Brain microvascular endothelial cell (primary cell): ENCODE measurements around the gene UNC45A.
A peak's percentile ranks its signal among the peaks of the same experiment; 100 is the strongest.

Experiments
- DNase-seq: peaks from one replicate; pipeline ENCODE4 v3.0.0-alpha.2; 2020
- H3K27ac ChIP-seq: fragments of 250-450 bp; sonication (Bioruptor Pico); 2 replicates; pipeline ENCODE4 v1.5.1; 2020; ENCODE audit warnings: mild to moderate bottlenecking, moderate library complexity
- H3K27me3 ChIP-seq: fragments of 250-450 bp; sonication (Bioruptor Pico); replicated peaks from 2 replicates; pipeline ENCODE4 v1.5.1; 2020; ENCODE audit warnings: mild to moderate bottlenecking
- H3K36me3 ChIP-seq: fragments of 250-450 bp; sonication (Bioruptor Pico); replicated peaks from 2 replicates; pipeline ENCODE4 v1.5.1; 2020; ENCODE audit warnings: mild to moderate bottlenecking
- H3K4me3 ChIP-seq: 2 replicates; pipeline ENCODE4 v1.5.1; 2011; ENCODE audit warnings: low read depth, mild to moderate bottlenecking, control low read depth, low read length, moderate library complexity
- CTCF ChIP-seq: IDR thresholded peaks from 2 replicates; pipeline ENCODE4 v1.5.1; 2011; ENCODE audit warnings: low read depth, mild to moderate bottlenecking, moderate library complexity, low read length, control low read depth, inconsistent platforms; ENCODE audit errors: missing control alignments
- in situ Hi-C: cut with HindIII; loops from 2 replicates; pipeline ENCODE4 v1.10.0; 2017; ENCODE audit warnings: low sequenced_read_pairs, low pct_ligation_motif_present

Gene UNC45A

DNA sequence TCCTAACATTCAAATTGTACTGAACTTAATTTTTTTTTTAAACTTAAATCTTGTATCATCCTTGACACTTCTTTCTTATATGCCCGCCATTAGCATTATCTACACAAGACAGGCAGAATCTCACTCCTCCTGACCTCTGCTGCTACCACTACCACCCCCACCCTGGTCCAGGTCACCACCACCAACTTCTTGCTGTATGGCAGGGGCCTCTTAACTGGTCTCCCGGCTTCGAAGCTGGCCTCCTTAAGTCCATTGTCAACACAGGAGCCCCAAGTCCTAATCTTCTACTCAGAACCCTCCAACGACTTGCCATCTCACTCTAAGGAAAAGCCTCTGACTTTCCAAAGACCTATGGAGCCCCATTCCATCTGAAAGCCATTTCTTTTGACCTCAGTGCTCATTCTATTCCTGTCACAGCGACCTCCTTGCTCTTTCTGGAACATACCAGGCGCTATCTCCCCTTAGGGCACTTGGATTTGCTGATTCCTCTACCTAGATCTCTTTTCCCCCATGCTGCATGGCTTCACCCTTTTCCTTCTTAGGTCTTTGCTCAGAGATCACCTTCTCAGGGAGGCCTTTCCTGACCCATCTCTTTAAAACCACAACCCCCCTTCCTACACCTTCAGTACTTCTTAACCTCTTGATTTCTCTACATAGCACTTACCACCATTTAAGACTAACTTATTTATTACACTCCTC lies 56.7 kb downstream of the UNC45A start:
- H3K4me3 ChIP-seq, result no peak overlapping the region
- peaks cover 2% of the 10 kb centered on the region for H3K36me3 ChIP-seq
- in situ Hi-C loops, result no loop called here
- DNase-seq, result no peak
- H3K27ac ChIP-seq, result no peak overlapping the region
- TF ChIP-seq CTCF, result no peak
- no peaks in the 10 kb centered on the region for H3K27me3 ChIP-seq

DNA sequence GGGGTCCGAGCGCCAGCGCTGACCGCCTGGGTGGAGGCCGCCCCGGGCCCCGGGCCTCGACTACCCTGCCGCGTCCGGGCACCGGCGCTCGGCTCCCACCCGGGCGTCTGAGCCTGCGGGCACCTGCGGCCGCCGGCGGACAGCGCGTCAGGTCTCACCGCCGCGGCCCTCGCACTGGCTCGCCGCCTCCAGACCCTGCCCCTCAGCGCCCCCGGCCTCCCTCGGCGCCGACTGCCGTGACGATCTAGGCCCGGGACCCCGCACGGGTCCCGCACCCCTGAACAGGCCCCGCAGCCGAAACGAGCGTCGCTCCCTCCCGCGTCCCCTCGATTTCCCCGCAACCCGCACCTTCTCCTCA lies 59.0 kb downstream of the UNC45A start:
- no peak for TF ChIP-seq CTCF
- in situ Hi-C loops, result no loop called here
- DNase-seq, result no peak

GRCh38 chr15:90994417-90995311 lies 59.6 kb downstream of the UNC45A start, which contains the start of gene PRC1:
Gene PRC1, minus strand, starts transcription at chr15:90994535. Its CDS starts 118 bp downstream, at chr15:90994417.
- Histone ChIP-seq H3K27me3 (no peaks in the 10 kb centered on the region), H3K4me3 (peak within 1 kb of the TSS; percentile 98), H3K27ac (peak within 1 kb of the TSS; percentile 81), H3K36me3 (peaks cover 14% of the 10 kb centered on the region)
- TF ChIP-seq CTCF, result no peak
- peak; percentile 97 for DNase-seq
- in situ Hi-C loops, result no loop called here

More for the DNA sequence above, 59.0 kb downstream of the UNC45A start:
- Histone ChIP-seq H3K27ac (peak overlapping the region; percentile 81), H3K36me3 (peaks cover 9% of the 10 kb centered on the region), H3K27me3 (no peaks in the 10 kb centered on the region), H3K4me3 (peak overlapping the region; percentile 98)

- in situ Hi-C loops, result no loop called here
- no peak for DNase-seq
- peaks cover 38% of the 10 kb centered on the region for H3K36me3 ChIP-seq
- no peak overlapping the region for H3K4me3 ChIP-seq
- no peaks in the 10 kb centered on the region for H3K27me3 ChIP-seq
- no peak for TF ChIP-seq CTCF
- H3K27ac ChIP-seq, result no peak overlapping the region
Measured at GRCh38 chr15:90998737-90999136, 63.7 kb downstream of the UNC45A start.

DNA sequence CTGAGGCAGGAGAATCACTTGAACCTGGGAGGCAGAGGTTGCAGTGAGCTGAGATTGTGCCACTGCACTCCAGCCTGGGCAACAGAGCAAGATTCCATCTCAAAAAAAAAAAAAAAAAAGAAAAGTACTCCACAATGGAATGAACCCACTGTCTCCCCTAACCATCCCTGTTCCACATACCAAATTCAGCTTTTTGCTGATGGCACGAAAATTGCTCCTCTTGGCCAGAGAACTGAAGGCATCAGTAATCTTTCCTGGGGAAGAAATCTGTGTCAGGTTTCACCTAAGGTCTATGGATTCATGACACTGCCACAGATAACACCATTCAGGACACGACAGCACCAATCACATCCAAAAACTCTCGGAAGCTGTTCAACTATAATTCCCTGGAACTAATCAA lies 66.1 kb downstream of the UNC45A start:
- TF ChIP-seq CTCF, result no peak
- DNase-seq, result no peak
- H3K27ac ChIP-seq, result no peak overlapping the region
- in situ Hi-C loops, result no loop called here
- H3K4me3 ChIP-seq, result no peak overlapping the region
- H3K27me3 ChIP-seq, result no peaks in the 10 kb centered on the region
- peaks cover 57% of the 10 kb centered on the region for H3K36me3 ChIP-seq
